Endothelial cell of umbilical vein (primary cell): ENCODE results near the gene MAP3K1. TPM values are rescaled to one million over a fixed set of nuclear protein-coding genes. Genes with fewer than 3 reads are reported as not detected.

Source experiments
- BruUV-seq: library from RNA; stranded (reverse); fragments of 400-500 nt; replicated peaks from 2 replicates; lab custom pipeline; 2021; lab: Mats Ljungman, UMichigan
- CTCF ChIA-PET: fragments of 300-600, 350-600 bp; sonication (Branson Sonifier 250); formaldehyde crosslinking; loops from one replicate; lab custom pipeline; 2021; ENCODE audit warnings: antibody characterized with exemption, inconsistent platforms; lab: Charles Lee
- POLR2A ChIA-PET: fragments of 300-600, 350-600 bp; sonication (Branson Sonifier 250); formaldehyde crosslinking; loops from one replicate; lab custom pipeline; 2021; ENCODE audit warnings: antibody characterized with exemption, inconsistent platforms; lab: Charles Lee
- DNase-seq: peaks from one replicate; pipeline ENCODE4 v3.0.0-alpha.2; 2011; ENCODE audit warnings: low read depth, low spot score
- FAIRE-seq: peaks from 2 replicates; lab custom pipeline; 2011; peaks lifted over from hg19 to GRCh38; lab: Jason Lieb, UNC
- H2AFZ ChIP-seq: 2 replicates; pipeline ENCODE4 v1.6.0; 2012; ENCODE audit warnings: low read depth, low read length, control low read depth, inconsistent platforms
- H3K27ac ChIP-seq: 2 replicates; pipeline ENCODE4 v1.5.1; 2011; ENCODE audit warnings: low read depth, mild to moderate bottlenecking, control low read depth, low read length, moderate library complexity; ENCODE audit not compliant: insufficient read depth
- H3K27me3 ChIP-seq, 2 experiments: 2 replicates each; pipeline versions ENCODE4 v1.6.0 to v1.6.1; 2011; ENCODE audit warnings: low read length in 2 of 2, mixed read lengths in 1 of 2; ENCODE audit not compliant: control insufficient read depth in 2 of 2, insufficient read depth in 2 of 2
- H3K36me3 ChIP-seq, 2 experiments: 2 replicates in 1 of 2; 3 replicates in 1 of 2; pipeline ENCODE4 v1.5.1; 2011; ENCODE audit warnings: low read length in 2 of 2, mild to moderate bottlenecking in 1 of 2, moderate library complexity in 1 of 2; ENCODE audit not compliant: control insufficient read depth in 2 of 2, insufficient read depth in 2 of 2; ENCODE audit errors: extremely low read depth in 1 of 2
- H3K4me1 ChIP-seq: 3 replicates; pipeline ENCODE4 v1.5.1; 2011; ENCODE audit warnings: mild to moderate bottlenecking, low read length; ENCODE audit not compliant: control insufficient read depth, insufficient read depth; ENCODE audit errors: extremely low read depth
- H3K4me2 ChIP-seq: 2 replicates; pipeline ENCODE4 v1.6.1; 2011; ENCODE audit warnings: low read length, control low read depth, mixed read lengths; ENCODE audit not compliant: insufficient read depth
- H3K4me3 ChIP-seq, 3 experiments: fragments of 200-600 bp in 1 of 3; sonication (generic), shearing (Covaris generic) in 1 of 3; replicated peaks in 1 of 3; 2 replicates each; pipeline ENCODE4 v1.5.1; 2011 to 2016; ENCODE audit warnings: control low read depth in 3 of 3, low read length in 3 of 3, mild to moderate bottlenecking in 2 of 3, inconsistent platforms in 1 of 3, low read depth in 1 of 3, moderate library complexity in 1 of 3; ENCODE audit not compliant: insufficient read depth in 1 of 3
- H3K79me2 ChIP-seq: 2 replicates; pipeline ENCODE4 v1.6.0; 2012; ENCODE audit warnings: low read length, inconsistent platforms; ENCODE audit not compliant: control insufficient read depth, insufficient read depth
- H3K9ac ChIP-seq: replicated peaks from 2 replicates; pipeline ENCODE3; 2011; ENCODE audit warnings: low read length, control low read depth; ENCODE audit not compliant: insufficient read depth; ENCODE audit errors: extremely low read depth
- H3K9me1 ChIP-seq: replicated peaks from 3 replicates; pipeline ENCODE4 v1.6.0; 2011; ENCODE audit warnings: mild to moderate bottlenecking, low read length; ENCODE audit not compliant: control insufficient read depth, insufficient read depth; ENCODE audit errors: extremely low read depth
- H3K9me3 ChIP-seq: replicated peaks from 2 replicates; pipeline ENCODE4 v1.5.1; 2012; ENCODE audit warnings: low read length, inconsistent platforms; ENCODE audit not compliant: control insufficient read depth, insufficient read depth
- H4K20me1 ChIP-seq: replicated peaks from 2 replicates; pipeline ENCODE3; 2011; ENCODE audit warnings: mild to moderate bottlenecking, low read length; ENCODE audit not compliant: control insufficient read depth, insufficient read depth; ENCODE audit errors: extremely low read depth
- CTCF ChIP-seq, 2 donors: IDR thresholded peaks; 1 replicate in 1 of 2; 2 replicates in 1 of 2; pipeline ENCODE4 v1.5.1; 2011; ENCODE audit warnings: low read length in 2 of 2, mild to moderate bottlenecking in 2 of 2, moderate library complexity in 2 of 2, control low read depth in 1 of 2, inconsistent platforms in 1 of 2, low read depth in 1 of 2; ENCODE audit not compliant: insufficient read depth in 1 of 2; ENCODE audit errors: extremely low read depth in 1 of 2
- EZH2 ChIP-seq: IDR thresholded peaks from 2 replicates; pipeline ENCODE4 v1.6.1; 2012; ENCODE audit warnings: borderline replicate concordance, low read depth, mild to moderate bottlenecking, moderate library complexity, low read length, inconsistent platforms; ENCODE audit not compliant: severe bottlenecking
- FOS ChIP-seq: IDR thresholded peaks from 2 replicates; pipeline ENCODE4 v1.6.1; 2011; ENCODE audit warnings: mild to moderate bottlenecking, low read length, moderate library complexity, borderline replicate concordance; ENCODE audit not compliant: insufficient read depth
- GATA2 ChIP-seq: IDR thresholded peaks from 2 replicates; pipeline ENCODE4 v1.7.0; 2011; ENCODE audit warnings: low read depth, mild to moderate bottlenecking, moderate library complexity, mixed read lengths, low read length; ENCODE audit not compliant: insufficient read length, insufficient read depth
- JUN ChIP-seq: IDR thresholded peaks from 2 replicates; pipeline ENCODE4 v1.6.1; 2011; ENCODE audit warnings: borderline replicate concordance, low read depth; ENCODE audit not compliant: insufficient read length, insufficient read depth
- MAX ChIP-seq: IDR thresholded peaks from 2 replicates; pipeline ENCODE4 v1.6.1; 2011; ENCODE audit not compliant: insufficient read depth, insufficient read length
- MYC ChIP-seq: IDR thresholded peaks from one replicate; pipeline ENCODE4 v1.6.1; 2011; ENCODE audit warnings: mild to moderate bottlenecking, low read depth, low read length
- POLR2A ChIP-seq: IDR thresholded peaks from 2 replicates; pipeline ENCODE4 v1.6.1; 2012; ENCODE audit warnings: low read depth, mild to moderate bottlenecking, control low read depth, low read length
- POLR2AphosphoS5 ChIP-seq: IDR thresholded peaks from 2 replicates; pipeline ENCODE4 v1.6.1; 2012; ENCODE audit warnings: low read depth, mild to moderate bottlenecking, control low read depth, low read length, moderate library complexity; ENCODE audit not compliant: insufficient read depth
- dilution Hi-C: fragments of 300-500 bp; cut with MboI; formaldehyde crosslinking; loops from one replicate; pipeline ENCODE4 v1.15.0; 2019; ENCODE audit warnings: low sequenced_read_pairs; ENCODE audit not compliant: extremely low pct_ligation_motif_present
- intact Hi-C: fragments of 100-400 bp; cut with micrococcal nuclease; formaldehyde crosslinking; loops from one replicate; pipeline ENCODE4 v1.10.0; 2022
- polyA plus RNA-seq, 4 experiments: library from polyadenylated mRNA; depleted of rRNA in 3 of 4; stranded (reverse) in 3 of 4; unstranded in 1 of 4; fragments of >200 nt; gene quantifications; 2 replicates each; pipeline versions ENCODE4 v1.2.1 to v1.2.3, GENCODE V29; 2011 to 2012; ENCODE audit warnings: missing spikeins in 1 of 4
- total RNA-seq: library from RNA; stranded (reverse); gene quantifications from 2 replicates; pipeline ENCODE4 v1.2.3, GENCODE V29; 2021

MAP3K1 gene
- total and polyA plus RNA-seq, 2 donors (not counting 3 experiments of a cell fraction or from before 2014, with no cell fraction given): 5.7 to 14.4 TPM

GRCh38 chr5:56919942-56920662, 104.8 kb downstream of the MAP3K1 start:
- H2AFZ ChIP-seq: no peak overlapping the region
- DNase-seq: no peak
- H3K36me3 ChIP-seq: peaks cover 7 to 14% of the 10 kb centered on the region in 2 experiments
- no peak overlapping the region for H3K27ac ChIP-seq
- no peaks in the 10 kb centered on the region for H3K27me3 ChIP-seq
- TF ChIP-seq POLR2AphosphoS5: no peak
- FAIRE-seq: peak; percentile 21
- no peaks in the 10 kb centered on the region for H3K79me2 ChIP-seq
- dilution Hi-C loops (no loop called here), intact Hi-C loops (no loop called here)
- no TSS peak for BruUV-seq
- H3K4me3 ChIP-seq: no peak overlapping the region
- ChIA-PET CTCF (interaction anchor here (0.7 to 1.4 kb wide), 7 partner anchors 15 to 300 kb away, joined by 3 to 6 read pairs (median 3); no protein-coding TSS in a partner anchor), POLR2A (interaction anchor here (1.1 kb wide), 1 partner anchor 10 kb away, joined by 4 read pairs; the partner anchor contains the start of gene SETD9)
- no peaks in the 10 kb centered on the region for H3K9me3 ChIP-seq
- H3K9me1 ChIP-seq: no peaks in the 10 kb centered on the region
- H4K20me1 ChIP-seq: peaks cover 2% of the 10 kb centered on the region
- H3K4me2 ChIP-seq: no peak overlapping the region
- no peak overlapping the region for H3K9ac ChIP-seq
- no peaks in the 10 kb centered on the region for H3K4me1 ChIP-seq

GRCh38 chr5:56922922-56923321, 107.6 kb downstream of the MAP3K1 start:
- Histone ChIP-seq H3K36me3 (peaks cover 14 to 18% of the 10 kb centered on the region in 2 experiments), H3K27me3 (no peaks in the 10 kb centered on the region), H3K9ac (no peak overlapping the region), H3K27ac (no peak overlapping the region), H3K9me3 (no peaks in the 10 kb centered on the region), H2AFZ (no peak overlapping the region), H3K9me1 (no peaks in the 10 kb centered on the region), H3K4me3 (no peak overlapping the region), H3K79me2 (no peaks in the 10 kb centered on the region), H3K4me1 (no peaks in the 10 kb centered on the region), H3K4me2 (no peak overlapping the region), H4K20me1 (peaks cover 2% of the 10 kb centered on the region)
- BruUV-seq: no TSS peak
- DNase-seq (no peak), FAIRE-seq (no peak)
- dilution Hi-C loops: no loop called here
- intact Hi-C loops: no loop called here
- ChIA-PET POLR2A (interaction anchor here (1.4 kb wide), 1 partner anchor 13 kb away, joined by 6 read pairs; the partner anchor contains the start of gene SETD9), CTCF (interaction anchor here (0.6 to 2.0 kb wide), 3 partner anchors 13 to 652 kb away, joined by 3 to 4 read pairs (median 4); partner anchors contain the start of gene SETD9)
- TF ChIP-seq JUN: no peak
- TF ChIP-seq MAX: no peak
- no peak for TF ChIP-seq GATA2
- TF ChIP-seq POLR2A: no peak
- no peak for TF ChIP-seq CTCF (IDR thresholded peaks at IDR 0.05; ENCODE audit: extremely low read depth in 1 of 2, insufficient read depth in 1 of 2, low read depth in 1 of 2, low read length in 2 of 2)
- no peak for TF ChIP-seq MYC
- no peak for TF ChIP-seq POLR2AphosphoS5
- TF ChIP-seq EZH2: no peak
- TF ChIP-seq FOS: no peak
